ENCODE data around the gene CDK16.

Gene CDK16
- 32.6 to 73.7 (median 40.8) reads per million in 18 experiments for total RNA-seq

GRCh38 chrX:47218280-47218919 lies at the start of gene CDK16:
Gene CDK16, plus strand, starts transcription at chrX:47218681. Its CDS starts 4,877 bp downstream, at chrX:47223558.
- DNase-seq: peak; percentile 71 to 80

GRCh38 chrX:47169273-47169672 lies 49.2 kb upstream of the CDK16 start:
- DNase-seq: no peak

- no peak for DNase-seq
Measured at GRCh38 chrX:47169726-47170515, 48.6 kb upstream of the CDK16 start.

- DNase-seq: no peak
Measured at GRCh38 chrX:47170861-47171692, 47.4 kb upstream of the CDK16 start.

- DNase-seq: no peak
Measured at GRCh38 chrX:47171996-47172395, 46.5 kb upstream of the CDK16 start.

GRCh38 chrX:47172549-47172948 lies 45.9 kb upstream of the CDK16 start:
- DNase-seq: no peak

- no peak for DNase-seq
Measured at GRCh38 chrX:47172971-47173792, 45.3 kb upstream of the CDK16 start.

GRCh38 chrX:47174376-47174775 lies 44.1 kb upstream of the CDK16 start:
- DNase-seq: no peak

- no peak for DNase-seq
Measured at GRCh38 chrX:47174846-47175587, 43.5 kb upstream of the CDK16 start.

- no peak for DNase-seq
Measured at GRCh38 chrX:47175588-47175980, 42.9 kb upstream of the CDK16 start.

- no peak for DNase-seq
Measured at GRCh38 chrX:47176101-47176740, 42.3 kb upstream of the CDK16 start.

GRCh38 chrX:47177079-47177478 lies 41.4 kb upstream of the CDK16 start:
- DNase-seq: no peak

- no peak for DNase-seq
Measured at GRCh38 chrX:47178337-47178736, 40.1 kb upstream of the CDK16 start.

- no peak for DNase-seq
Measured at GRCh38 chrX:47179221-47179927, 39.1 kb upstream of the CDK16 start.

- DNase-seq: no peak
Measured at GRCh38 chrX:47179928-47180255, 38.6 kb upstream of the CDK16 start.

GRCh38 chrX:47180346-47180745 lies 38.1 kb upstream of the CDK16 start:
- DNase-seq: no peak

GRCh38 chrX:47181301-47181700 lies 37.2 kb upstream of the CDK16 start:
- DNase-seq: no peak

- no peak for DNase-seq
Measured at GRCh38 chrX:47182106-47182700, 36.3 kb upstream of the CDK16 start.

- DNase-seq: no peak
Measured at GRCh38 chrX:47184486-47184885, 34.0 kb upstream of the CDK16 start.

- DNase-seq: no peak
Measured at GRCh38 chrX:47185241-47185640, 33.2 kb upstream of the CDK16 start.
